MG63 (cell line): ENCODE measurements around the gene KDM4C. TPM values are rescaled to one million over a fixed set of nuclear protein-coding genes. Genes with fewer than 3 reads are reported as not detected.

Source experiments
- DNase-seq: peaks from one replicate; pipeline ENCODE4 v3.0.0-alpha.2; 2020
- H3K27me3 ChIP-seq: fragments of 250-450 bp; sonication (Bioruptor Pico); 2 replicates; pipeline ENCODE4 v1.5.1; 2020; ENCODE audit warnings: mild to moderate bottlenecking, moderate library complexity
- H3K36me3 ChIP-seq: fragments of 250-450 bp; sonication (Bioruptor Pico); 2 replicates; pipeline ENCODE4 v1.5.1; 2020; ENCODE audit warnings: mild to moderate bottlenecking, moderate library complexity
- H3K4me3 ChIP-seq: fragments of 250-450 bp; sonication (Bioruptor Pico); 2 replicates; pipeline ENCODE4 v1.5.1; 2020; ENCODE audit warnings: mild to moderate bottlenecking, moderate library complexity
- H3K9me3 ChIP-seq: fragments of 250-450 bp; sonication (Bioruptor Pico); 2 replicates; pipeline ENCODE4 v1.5.1; 2020; ENCODE audit warnings: mild to moderate bottlenecking, moderate library complexity
- total RNA-seq: library from RNA; depleted of rRNA; stranded (reverse); fragments of >200 nt; shearing (Covaris generic); gene quantifications from 2 replicates; pipeline ENCODE4 v1.2.3, GENCODE V29; 2014; ENCODE audit warnings: low replicate concordance

The KDM4C gene
- total RNA-seq, 1 experiment from 2014 or later: 1.8 TPM

DNA sequence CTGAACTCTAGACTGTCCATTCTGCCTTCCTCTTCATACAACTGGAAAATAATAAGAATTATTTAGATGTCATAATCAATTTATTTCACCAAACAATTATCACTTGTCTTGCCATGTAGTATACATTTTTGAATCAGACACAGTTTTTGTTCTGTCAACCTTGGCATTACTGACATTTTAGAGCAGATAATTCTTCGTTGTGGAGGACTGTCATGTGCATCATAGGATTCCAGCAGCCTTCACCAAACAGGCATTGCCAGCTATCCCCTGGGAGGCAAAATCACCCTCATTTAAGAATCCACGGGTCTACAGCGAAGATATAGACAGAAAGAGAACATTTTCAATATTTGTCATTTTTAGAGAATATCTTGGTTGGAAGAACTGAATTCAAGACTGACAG, 293.9 kb downstream of the KDM4C start:
- no peaks in the 10 kb centered on the region for H3K36me3 ChIP-seq
- DNase-seq: no peak
- no peak overlapping the region for H3K4me3 ChIP-seq
- H3K9me3 ChIP-seq: no peaks in the 10 kb centered on the region
- H3K27me3 ChIP-seq: no peaks in the 10 kb centered on the region

GRCh38 chr9:7053903-7054302, 296.1 kb downstream of the KDM4C start:
- Histone ChIP-seq H3K27me3 (no peaks in the 10 kb centered on the region), H3K9me3 (no peaks in the 10 kb centered on the region), H3K4me3 (no peak overlapping the region), H3K36me3 (no peaks in the 10 kb centered on the region)
- no peak for DNase-seq

DNA sequence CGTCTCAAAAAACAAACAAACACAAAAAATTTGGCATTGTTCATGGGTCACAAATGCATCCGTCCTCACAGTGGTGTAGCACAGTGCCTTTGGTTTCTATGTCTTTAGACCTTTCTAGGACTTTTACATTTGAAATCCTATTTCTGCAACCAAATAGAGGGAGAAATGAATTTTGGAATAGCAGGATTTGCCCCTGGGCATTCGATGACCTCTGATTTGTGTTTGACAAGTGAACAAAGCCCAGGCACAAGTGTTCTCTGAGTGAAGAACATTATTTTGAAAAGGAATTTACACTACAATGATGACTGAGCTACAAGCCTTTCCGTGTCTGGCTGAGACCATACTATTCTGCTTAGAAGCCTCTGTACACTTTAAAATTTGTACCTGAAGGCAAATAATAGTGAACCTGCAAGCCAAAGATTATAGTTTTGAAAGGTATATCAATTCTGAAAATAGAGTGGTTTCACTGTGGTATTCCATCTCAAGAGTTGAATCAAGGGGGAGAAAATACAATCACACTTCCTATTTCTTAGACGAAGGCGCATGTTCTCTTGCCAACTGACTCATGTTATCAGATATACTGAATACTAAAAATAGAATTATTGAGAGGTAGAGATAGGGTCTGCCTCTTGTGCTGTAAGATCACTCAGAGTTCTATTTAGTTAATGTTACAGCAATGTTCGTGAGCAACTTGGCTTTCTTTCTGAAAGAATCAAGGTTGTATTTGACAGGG, 297.6 kb downstream of the KDM4C start:
- no peak for DNase-seq
- H3K36me3 ChIP-seq: no peaks in the 10 kb centered on the region
- no peaks in the 10 kb centered on the region for H3K27me3 ChIP-seq
- no peaks in the 10 kb centered on the region for H3K9me3 ChIP-seq
- no peak overlapping the region for H3K4me3 ChIP-seq

DNA sequence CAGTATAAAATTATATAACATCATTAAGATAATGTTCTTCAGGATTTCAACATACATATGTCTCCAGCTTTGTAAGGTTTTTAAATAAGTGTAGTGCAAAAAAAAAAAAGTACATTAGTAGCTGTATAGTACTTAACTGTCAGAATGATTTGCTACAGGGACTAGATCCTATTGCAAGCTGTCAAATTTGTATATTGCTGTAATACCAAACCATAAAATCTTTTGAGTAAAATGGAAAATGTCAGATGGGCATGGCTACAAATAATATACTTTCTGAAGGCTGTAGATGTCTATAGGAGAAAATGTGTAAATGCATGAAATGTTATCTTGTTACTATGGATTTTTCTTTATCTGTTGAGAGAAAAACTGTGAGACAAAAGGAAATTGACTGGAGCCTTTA, 298.5 kb downstream of the KDM4C start:
- H3K4me3 ChIP-seq: no peak overlapping the region
- H3K9me3 ChIP-seq: no peaks in the 10 kb centered on the region
- no peak for DNase-seq
- no peaks in the 10 kb centered on the region for H3K36me3 ChIP-seq
- no peaks in the 10 kb centered on the region for H3K27me3 ChIP-seq

- Histone ChIP-seq H3K27me3 (no peaks in the 10 kb centered on the region), H3K4me3 (no peak overlapping the region), H3K9me3 (no peaks in the 10 kb centered on the region), H3K36me3 (no peaks in the 10 kb centered on the region)
- DNase-seq: no peak
Measured at GRCh38 chr9:7058473-7058872, 300.7 kb downstream of the KDM4C start.

DNA sequence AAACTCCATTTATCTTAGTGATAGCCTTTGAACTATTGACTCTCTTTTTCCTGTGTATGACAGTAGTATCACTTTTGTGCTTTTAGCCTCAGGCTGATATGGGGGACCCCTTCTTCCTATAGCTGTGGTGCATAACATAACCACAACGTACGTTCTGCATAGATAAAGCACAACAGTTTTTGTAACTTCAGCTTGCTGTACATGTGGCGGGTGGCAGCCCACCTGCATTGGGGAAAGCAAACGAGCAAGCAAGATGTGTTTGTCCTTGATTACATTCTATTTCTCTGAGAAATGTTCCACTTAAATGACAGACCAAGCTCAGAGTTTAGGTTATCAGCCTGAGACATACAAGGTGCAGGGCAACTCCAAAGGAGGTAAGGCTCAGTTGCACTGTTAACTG, 309.4 kb downstream of the KDM4C start:
- Histone ChIP-seq H3K27me3 (no peaks in the 10 kb centered on the region), H3K9me3 (no peaks in the 10 kb centered on the region), H3K36me3 (no peaks in the 10 kb centered on the region), H3K4me3 (no peak overlapping the region)
- no peak for DNase-seq

DNA sequence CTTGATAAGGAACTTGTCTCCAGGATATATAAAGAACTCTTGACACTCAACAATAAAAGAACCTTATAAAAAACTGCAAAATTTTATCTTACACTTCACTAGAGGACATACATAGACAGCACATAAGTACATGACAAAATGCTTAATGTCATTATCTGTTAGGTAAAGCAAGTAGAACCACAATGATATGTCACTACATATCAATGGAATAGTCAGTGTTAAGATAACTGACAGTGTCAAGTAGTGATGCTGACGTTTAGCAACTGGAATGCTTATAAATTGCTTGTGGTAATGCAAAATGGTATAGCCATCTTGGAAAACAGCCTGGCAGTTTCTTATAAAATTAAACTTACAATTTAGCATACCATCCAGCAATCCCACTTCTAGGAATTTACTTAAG, 314.1 kb downstream of the KDM4C start:
- Histone ChIP-seq H3K9me3 (no peaks in the 10 kb centered on the region), H3K4me3 (no peak overlapping the region), H3K36me3 (no peaks in the 10 kb centered on the region), H3K27me3 (no peaks in the 10 kb centered on the region)
- no peak for DNase-seq

DNA sequence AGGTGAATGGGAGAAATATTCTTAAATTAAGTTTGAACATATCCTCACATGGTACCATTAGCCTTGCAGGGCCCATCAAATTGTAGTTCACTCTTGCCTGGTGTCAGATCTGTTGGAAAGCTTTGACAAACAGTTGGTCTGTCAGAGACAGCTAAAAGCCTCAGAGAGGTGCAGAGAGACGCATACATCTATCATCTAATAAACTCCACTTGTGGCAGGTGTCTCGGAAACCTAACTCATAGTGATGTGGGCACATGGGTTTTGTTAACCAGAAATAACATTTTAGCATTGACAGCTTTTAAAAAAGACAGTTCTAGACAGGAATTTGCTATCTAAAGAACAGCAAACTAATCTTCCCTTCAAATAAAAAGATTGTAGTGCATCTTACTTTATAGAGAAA, 315.9 kb downstream of the KDM4C start:
- no peak for DNase-seq
- no peaks in the 10 kb centered on the region for H3K36me3 ChIP-seq
- H3K4me3 ChIP-seq: no peak overlapping the region
- H3K27me3 ChIP-seq: no peaks in the 10 kb centered on the region
- H3K9me3 ChIP-seq: no peaks in the 10 kb centered on the region

GRCh38 chr9:7075154-7075553, 317.4 kb downstream of the KDM4C start:
- no peaks in the 10 kb centered on the region for H3K36me3 ChIP-seq
- H3K9me3 ChIP-seq: no peaks in the 10 kb centered on the region
- H3K27me3 ChIP-seq: no peaks in the 10 kb centered on the region
- H3K4me3 ChIP-seq: no peak overlapping the region
- DNase-seq: no peak

GRCh38 chr9:7079051-7079450, 321.3 kb downstream of the KDM4C start:
- no peaks in the 10 kb centered on the region for H3K27me3 ChIP-seq
- no peak for DNase-seq

DNA sequence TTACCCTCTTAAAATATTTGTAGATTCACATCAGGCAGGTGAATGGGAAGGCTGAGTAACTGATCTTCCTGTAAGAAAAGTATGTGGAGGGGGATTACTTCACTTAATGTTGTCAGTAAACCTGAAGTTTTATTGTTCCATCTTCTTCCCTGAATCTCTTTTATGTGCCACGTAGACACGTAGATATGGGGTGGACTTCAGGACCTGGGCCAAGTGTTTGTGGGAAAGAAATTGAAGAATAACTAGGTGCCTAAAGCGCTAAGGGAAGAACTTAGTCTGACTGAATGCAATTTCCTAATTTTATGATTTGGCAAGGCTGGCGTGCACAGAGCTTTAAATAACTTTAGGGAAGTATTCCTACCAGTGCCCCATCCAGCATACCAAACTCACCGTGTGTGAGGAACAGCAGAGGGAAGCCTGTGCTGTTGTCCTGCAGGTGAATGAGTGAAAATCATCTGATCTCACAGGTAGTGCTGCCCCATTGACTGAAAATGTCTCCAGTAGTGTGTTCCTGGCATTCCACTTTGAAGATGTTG, 323.4 kb downstream of the KDM4C start:
- no peak for DNase-seq

More at GRCh38 chr9:7079051-7079450, 321.3 kb downstream of the KDM4C start:
- no peak overlapping the region for H3K4me3 ChIP-seq
- H3K9me3 ChIP-seq: no peaks in the 10 kb centered on the region
- H3K36me3 ChIP-seq: no peaks in the 10 kb centered on the region

GRCh38 chr9:7083192-7083591, 325.4 kb downstream of the KDM4C start:
- H3K9me3 ChIP-seq: no peaks in the 10 kb centered on the region
- H3K4me3 ChIP-seq: no peak overlapping the region
- no peak for DNase-seq
- H3K36me3 ChIP-seq: no peaks in the 10 kb centered on the region
- no peaks in the 10 kb centered on the region for H3K27me3 ChIP-seq

More for the DNA sequence above, 323.4 kb downstream of the KDM4C start:
- H3K4me3 ChIP-seq: no peak overlapping the region
- H3K36me3 ChIP-seq: no peaks in the 10 kb centered on the region
- H3K9me3 ChIP-seq: no peaks in the 10 kb centered on the region
- no peaks in the 10 kb centered on the region for H3K27me3 ChIP-seq

- Histone ChIP-seq H3K9me3 (no peaks in the 10 kb centered on the region), H3K4me3 (no peak overlapping the region), H3K36me3 (no peaks in the 10 kb centered on the region), H3K27me3 (no peaks in the 10 kb centered on the region)
- no peak for DNase-seq
Measured at GRCh38 chr9:7085357-7085756, 327.6 kb downstream of the KDM4C start.

- Histone ChIP-seq H3K4me3 (no peak overlapping the region), H3K36me3 (no peaks in the 10 kb centered on the region), H3K9me3 (no peaks in the 10 kb centered on the region), H3K27me3 (no peaks in the 10 kb centered on the region)
- DNase-seq: no peak
Measured at GRCh38 chr9:7086389-7086788, 328.6 kb downstream of the KDM4C start.

GRCh38 chr9:7088611-7089010, 330.8 kb downstream of the KDM4C start:
- H3K9me3 ChIP-seq: no peaks in the 10 kb centered on the region
- no peak for DNase-seq
- H3K36me3 ChIP-seq: no peaks in the 10 kb centered on the region
- H3K4me3 ChIP-seq: no peak overlapping the region
- no peaks in the 10 kb centered on the region for H3K27me3 ChIP-seq

DNA sequence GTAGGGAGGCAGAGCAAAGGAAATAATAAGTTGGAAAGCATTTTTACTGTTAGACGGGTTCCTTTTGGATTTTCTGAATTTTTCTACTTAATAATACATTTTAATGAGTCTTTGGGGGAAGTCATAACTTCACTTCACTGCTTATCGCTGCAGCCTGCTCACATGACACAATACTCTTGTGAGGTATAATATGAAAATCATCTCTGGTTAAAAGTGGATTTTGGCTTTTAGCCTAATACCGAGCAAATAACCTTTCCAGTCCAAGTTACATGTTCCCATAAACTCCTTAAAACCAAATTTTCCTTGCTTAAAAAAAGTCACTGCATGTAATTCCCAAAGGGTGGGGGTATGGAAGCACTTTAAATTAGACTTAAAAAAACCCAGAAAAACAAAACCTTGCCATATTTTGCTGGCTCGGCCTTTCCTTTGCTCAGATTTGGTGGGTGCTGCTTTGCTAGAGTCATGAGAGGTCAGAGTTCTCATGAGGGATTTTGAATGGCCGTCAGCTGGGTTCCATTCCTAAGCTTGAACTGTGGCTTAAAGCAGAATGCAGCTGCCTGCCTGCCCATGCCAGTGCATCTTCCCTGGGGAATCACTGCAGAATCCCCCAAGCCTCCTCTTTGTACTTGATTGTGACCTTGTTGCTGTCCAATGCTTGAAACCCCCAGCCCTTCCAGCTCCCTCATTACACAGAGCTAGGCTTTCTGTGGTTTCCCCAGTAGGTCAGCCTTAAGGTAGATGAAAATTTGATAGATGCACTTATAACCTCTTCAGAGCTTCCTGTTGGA, 331.8 kb downstream of the KDM4C start:
- H3K36me3 ChIP-seq: no peaks in the 10 kb centered on the region
- no peak overlapping the region for H3K4me3 ChIP-seq
- DNase-seq: no peak
- H3K27me3 ChIP-seq: no peaks in the 10 kb centered on the region
- no peaks in the 10 kb centered on the region for H3K9me3 ChIP-seq

DNA sequence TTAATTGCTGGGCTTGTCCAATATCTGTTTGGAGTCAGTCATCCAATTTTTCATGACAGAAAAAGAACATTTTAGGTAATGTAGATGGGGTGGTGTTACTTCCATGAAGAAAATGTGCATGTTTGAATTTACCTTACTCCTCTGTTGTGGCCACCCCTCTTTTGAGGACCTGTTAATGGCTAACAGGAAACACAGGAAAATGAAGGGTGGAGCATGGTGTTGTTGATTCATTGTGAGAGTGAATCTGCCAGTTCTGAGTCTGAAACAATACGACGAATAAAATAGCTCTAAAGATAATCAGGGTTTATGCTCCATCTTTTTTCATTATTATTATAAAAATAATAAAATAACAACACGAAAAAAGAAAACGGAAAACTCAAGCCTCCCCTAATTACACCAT, 335.3 kb downstream of the KDM4C start:
- Histone ChIP-seq H3K9me3 (no peaks in the 10 kb centered on the region), H3K36me3 (no peaks in the 10 kb centered on the region), H3K4me3 (no peak overlapping the region), H3K27me3 (no peaks in the 10 kb centered on the region)
- no peak for DNase-seq

GRCh38 chr9:7094052-7094451, 336.3 kb downstream of the KDM4C start:
- H3K4me3 ChIP-seq: no peak overlapping the region
- no peak for DNase-seq
- H3K27me3 ChIP-seq: no peaks in the 10 kb centered on the region
- H3K36me3 ChIP-seq: no peaks in the 10 kb centered on the region
- H3K9me3 ChIP-seq: no peaks in the 10 kb centered on the region
